K562 (cell line): ENCODE data around the gene TRIM62. TPM values are rescaled to one million over a fixed set of nuclear protein-coding genes. Genes with fewer than 3 reads are reported as not detected.

Experiments
- ATAC-seq: fragments of 200-7000 bp; cut with Tn5 transposase; 3 replicates; pipeline ENCODE4 v1.9.1; 2020; ENCODE audit warnings: moderate library complexity
- BruUV-seq: library from RNA; stranded (reverse); fragments of 400-500 nt; replicated peaks from 2 replicates; lab custom pipeline; 2021; lab: Mats Ljungman, UMichigan
- CTCF ChIA-PET: fragments of 300-600 bp; formaldehyde crosslinking; extraction: SDS; loops from one replicate; lab custom pipeline; 2021; ENCODE audit warnings: low intra/inter-chr PET ratio; lab: Yijun Ruan, JAX
- POLR2A ChIA-PET: fragments of 300-600, 350-650 bp; sonication (Branson Sonifier 250); formaldehyde crosslinking; extraction: SDS; loops from one replicate; lab custom pipeline; 2021; ENCODE audit warnings: antibody characterized with exemption, inconsistent platforms; lab: Yijun Ruan, JAX
- DNase-seq, 4 experiments: peaks; one replicate each; pipeline versions ENCODE4 v3.0.0 to v3.0.0-alpha.2; 2011 to 2018; ENCODE audit warnings: low spot score in 3 of 4, mixed read lengths in 3 of 4; ENCODE audit errors: extremely low read depth in 1 of 4
- FAIRE-seq: peaks from 2 replicates; lab custom pipeline; 2011; peaks lifted over from hg19 to GRCh38; lab: Jason Lieb, UNC
- H2AFZ ChIP-seq: 2 replicates; pipeline ENCODE4 v1.6.0; 2011; ENCODE audit warnings: low read depth, low read length, control low read depth, inconsistent platforms
- H3K27ac ChIP-seq: fragments of 200-600 bp; 3 replicates; pipeline ENCODE4 v1.8.0; 2011; ENCODE audit warnings: low read depth, mild to moderate bottlenecking, control low read depth, inconsistent platforms, low read length, moderate library complexity, mixed read lengths; ENCODE audit errors: extremely low read depth
- H3K27me3 ChIP-seq, 2 experiments: fragments of 300-600 bp in 1 of 2; 2 replicates in 1 of 2; 3 replicates in 1 of 2; pipeline versions ENCODE4 v1.6.0 to v1.8.0; 2011; ENCODE audit warnings: inconsistent platforms in 2 of 2, low read length in 2 of 2, mild to moderate bottlenecking in 1 of 2, mixed read lengths in 1 of 2, moderate library complexity in 1 of 2; ENCODE audit not compliant: control insufficient read depth in 2 of 2, insufficient read depth in 2 of 2
- H3K36me3 ChIP-seq: fragments of 300-600 bp; 3 replicates; pipeline ENCODE4 v1.8.0; 2011; ENCODE audit warnings: mild to moderate bottlenecking, low read length, inconsistent platforms; ENCODE audit not compliant: control insufficient read depth, insufficient read depth
- H3K4me1 ChIP-seq, 2 experiments: fragments of 200-600 bp in 1 of 2; replicated peaks in 1 of 2; 2 replicates in 1 of 2; 3 replicates in 1 of 2; pipeline versions ENCODE4 v1.5.1 to v1.8.0; 2011; ENCODE audit warnings: inconsistent platforms in 2 of 2, low read length in 2 of 2, mild to moderate bottlenecking in 1 of 2, mixed read lengths in 1 of 2, moderate library complexity in 1 of 2; ENCODE audit not compliant: control insufficient read depth in 2 of 2, insufficient read depth in 2 of 2
- H3K4me2 ChIP-seq: 2 replicates; pipeline ENCODE4 v1.6.1; 2011; ENCODE audit warnings: low read length, control low read depth, inconsistent platforms, mixed read lengths; ENCODE audit not compliant: insufficient read depth
- H3K4me3 ChIP-seq: fragments of 200-600 bp; sonication (generic), shearing (Covaris generic); 2 replicates; pipeline ENCODE4 v1.5.1; 2016; ENCODE audit warnings: control low read depth, inconsistent platforms
- H3K79me2 ChIP-seq: fragments of 200-600 bp; 3 replicates; pipeline ENCODE4 v1.8.0; 2011; ENCODE audit warnings: low read length, inconsistent platforms; ENCODE audit not compliant: control insufficient read depth, insufficient read depth
- H3K9ac ChIP-seq, 2 experiments: 2 replicates each; pipeline versions ENCODE4 v1.6.0 to v1.6.1; 2011; ENCODE audit warnings: low read depth in 2 of 2, low read length in 2 of 2, control low read depth in 1 of 2, inconsistent platforms in 1 of 2, mild to moderate bottlenecking in 1 of 2, mixed read lengths in 1 of 2; ENCODE audit not compliant: insufficient read depth in 1 of 2
- H3K9me1 ChIP-seq: one replicate; pipeline ENCODE4 v1.6.0; 2011; ENCODE audit warnings: inconsistent platforms, mild to moderate bottlenecking, low read length, moderate library complexity; ENCODE audit not compliant: control insufficient read depth, insufficient read depth
- H3K9me3 ChIP-seq: replicated peaks from 2 replicates; pipeline ENCODE4 v1.5.1; 2011; ENCODE audit warnings: low read depth, low read length, inconsistent platforms; ENCODE audit not compliant: control insufficient read depth, insufficient read depth
- H4K20me1 ChIP-seq: replicated peaks from 2 replicates; pipeline ENCODE4 v1.6.1; 2011; ENCODE audit warnings: low read length, inconsistent platforms, mixed read lengths; ENCODE audit not compliant: control insufficient read depth, insufficient read depth
- ADNP ChIP-seq: fragments of 200-800 bp; sonication (Bioruptor generic); IDR thresholded peaks from 2 replicates; pipeline ENCODE4 v1.6.1; 2016; ENCODE audit warnings: missing genetic modification characterization, missing compliant biosample characterization
- BRD4 ChIP-seq: fragments of 200-600 bp; sonication (generic); IDR thresholded peaks from 2 replicates; pipeline ENCODE4 v1.6.1; 2017; ENCODE audit warnings: inconsistent platforms
- C11orf30 ChIP-seq: fragments of 450-650 bp; IDR thresholded peaks from 2 replicates; pipeline ENCODE4 v1.6.1; 2016; ENCODE audit warnings: low read depth, mild to moderate bottlenecking
- CBX1 ChIP-seq: sonication (generic); IDR thresholded peaks from 2 replicates; pipeline ENCODE4 v1.6.1; 2016; ENCODE audit warnings: antibody characterized with exemption, low read depth, mild to moderate bottlenecking
- CSDE1 ChIP-seq, 2 experiments: fragments of 450-650 bp; IDR thresholded peaks; 2 replicates each; pipeline ENCODE4 v1.6.1; 2016; ENCODE audit warnings: mild to moderate bottlenecking in 1 of 2
- HMG20B ChIP-seq: fragments of 250-450 bp; sonication (Bioruptor Pico); IDR thresholded peaks from 2 replicates; pipeline ENCODE4 v1.5.0; 2021; ENCODE audit warnings: mild to moderate bottlenecking
- PHTF2 ChIP-seq: fragments of 250-450 bp; sonication (Bioruptor Pico); IDR thresholded peaks from 2 replicates; pipeline ENCODE4 v1.5.0; 2021; ENCODE audit warnings: mild to moderate bottlenecking
- SMAD2 ChIP-seq: fragments of 150-350 bp; IDR thresholded peaks from 2 replicates; pipeline ENCODE4 v1.6.1; 2014; ENCODE audit warnings: low read depth, mild to moderate bottlenecking, low read length
- TRIM24 ChIP-seq, 2 experiments: fragments of 450-650 bp; IDR thresholded peaks; 2 replicates each; pipeline ENCODE4 v1.6.1; 2016
- ZNF124 ChIP-seq: sonication (generic); formaldehyde crosslinking; IDR thresholded peaks from 2 replicates; pipeline ENCODE4 v1.8.1; 2022; ENCODE audit warnings: missing genetic modification reagents
- ZNF408 ChIP-seq: fragments of 250-450 bp; sonication (Bioruptor Pico); IDR thresholded peaks from 2 replicates; pipeline ENCODE4 v1.4.0; 2020; ENCODE audit warnings: low read depth, mild to moderate bottlenecking, moderate library complexity
- ZNF77 ChIP-seq: fragments of 250-450 bp; sonication (Bioruptor Pico); IDR thresholded peaks from 2 replicates; pipeline ENCODE4 v1.5.0; 2020
- WGBS: fragments of 100-300 bp; shearing (Covaris generic); methylation state at CpG from one replicate; pipeline ENCODE4 v1.1.6; 2016; ENCODE audit warnings: low coverage, mixed read lengths; ENCODE audit not compliant: insufficient coverage; ENCODE audit errors: missing lambda C conversion rate; 5-methylcytosine and 5-hydroxymethylcytosine counted together
- in situ Hi-C: fragments of 300-500 bp; cut with MboI; formaldehyde crosslinking; loops from 4 replicates; pipeline ENCODE4 v1.15.0; 2018; ENCODE audit warnings: inconsistent platforms, mixed read lengths
- intact Hi-C: fragments of 100-400 bp; cut with micrococcal nuclease; formaldehyde crosslinking; loops from 2 replicates; pipeline ENCODE4 v1.14.2; 2022
- polyA plus RNA-seq, 8 experiments: library from polyadenylated mRNA; depleted of rRNA in 4 of 8; stranded (reverse) in 5 of 8; unstranded in 3 of 8; fragments of >200 nt; fragmentation: Nextera tagmentation in 2 of 8; fragmentation: Illumina TruSeq in 1 of 8; extraction: Ambion mirVana in 2 of 8; extraction: Trizol in 1 of 8; gene quantifications; 2 replicates each; pipeline versions ENCODE4 v1.2.1 to v1.2.3, GENCODE V29; 2011 to 2014; ENCODE audit warnings: inconsistent platforms in 1 of 8, missing spikeins in 1 of 8
- total RNA-seq, 7 experiments: library from RNA; depleted of rRNA in 6 of 7; stranded (reverse); fragments of >200 nt in 6 of 7; fragmentation: Illumina TruSeq in 2 of 7; extraction: Trizol in 2 of 7; gene quantifications; 2 replicates each; pipeline versions ENCODE4 v1.2.1 to v1.2.3, GENCODE V29; 2011 to 2021; ENCODE audit warnings: low replicate concordance in 1 of 7
- TF ChIP-seq, protein P1 (sequence below): fragments of 450-650 bp; formaldehyde crosslinking; IDR thresholded peaks from 2 replicates; pipeline ENCODE4 v1.4.0; 2020; ENCODE audit warnings: mild to moderate bottlenecking
- TF ChIP-seq, protein P2 (sequence below): fragments of 250-450 bp; sonication (Bioruptor Pico); IDR thresholded peaks from 2 replicates; pipeline ENCODE4 v1.8.0; 2022; ENCODE audit warnings: moderate library complexity, mild to moderate bottlenecking, inconsistent platforms
- TF ChIP-seq, protein P3 (sequence below): fragments of 250-450 bp; sonication (Bioruptor Pico); IDR thresholded peaks from 2 replicates; pipeline ENCODE4 v1.5.0; 2020; ENCODE audit warnings: mild to moderate bottlenecking
- TF ChIP-seq, protein P4 (sequence below), 2 experiments: fragments of 250-450 bp in 1 of 2; fragments of 450-650 bp in 1 of 2; sonication (Bioruptor Pico) in 1 of 2; IDR thresholded peaks; 2 replicates each; pipeline versions ENCODE4 v1.6.1 to v1.8.0; 2016 to 2021; ENCODE audit warnings: mild to moderate bottlenecking in 2 of 2, moderate library complexity in 2 of 2, missing compliant biosample characterization in 1 of 2, missing genetic modification characterization in 1 of 2
- TF ChIP-seq, protein P5 (sequence below): fragments of 250-450 bp; sonication (Bioruptor Pico); IDR thresholded peaks from 2 replicates; pipeline ENCODE4 v1.4.0; 2020; ENCODE audit warnings: mild to moderate bottlenecking, moderate library complexity

Gene TRIM62
- total and polyA plus RNA-seq, 9 of the 15 experiments (the other 6 are each of a cell fraction or from before 2014, with no cell fraction given) = 0.18 to 2.3 (median 0.52) TPM

DNA sequence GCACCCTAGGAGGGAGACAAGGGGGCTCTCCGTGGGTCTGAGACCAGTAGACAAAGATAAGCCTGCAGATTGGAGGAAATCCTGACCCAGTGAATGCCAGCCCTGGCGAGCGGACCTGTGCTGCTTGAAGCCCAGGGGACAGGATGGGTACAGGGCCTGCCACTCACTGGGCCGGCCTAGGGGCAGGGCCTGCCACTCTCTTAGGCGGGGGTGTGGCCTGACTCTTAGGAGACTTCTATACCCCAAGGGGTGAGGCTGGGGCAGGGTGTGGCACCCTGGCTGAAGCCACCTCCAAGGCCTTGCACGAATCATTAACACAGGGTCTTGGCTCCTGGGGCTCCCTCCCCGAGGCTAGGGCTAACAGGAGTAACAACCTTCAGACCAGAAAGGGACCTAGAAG, 30.7 kb downstream of the TRIM62 start (continued):
- TF ChIP-seq ADNP (tag) (no peak), TRIM24 (IDR thresholded peaks at IDR 0.05) (no peak), HMG20B (CRISPR knock-in tag) (no peak), CBX1 (no peak), C11orf30 (no peak), SMAD2 (no peak)
- TF ChIP-seq, protein P1, sequence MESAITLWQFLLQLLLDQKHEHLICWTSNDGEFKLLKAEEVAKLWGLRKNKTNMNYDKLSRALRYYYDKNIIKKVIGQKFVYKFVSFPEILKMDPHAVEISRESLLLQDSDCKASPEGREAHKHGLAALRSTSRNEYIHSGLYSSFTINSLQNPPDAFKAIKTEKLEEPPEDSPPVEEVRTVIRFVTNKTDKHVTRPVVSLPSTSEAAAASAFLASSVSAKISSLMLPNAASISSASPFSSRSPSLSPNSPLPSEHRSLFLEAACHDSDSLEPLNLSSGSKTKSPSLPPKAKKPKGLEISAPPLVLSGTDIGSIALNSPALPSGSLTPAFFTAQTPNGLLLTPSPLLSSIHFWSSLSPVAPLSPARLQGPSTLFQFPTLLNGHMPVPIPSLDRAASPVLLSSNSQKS = no peak
- TF ChIP-seq, protein P2, sequence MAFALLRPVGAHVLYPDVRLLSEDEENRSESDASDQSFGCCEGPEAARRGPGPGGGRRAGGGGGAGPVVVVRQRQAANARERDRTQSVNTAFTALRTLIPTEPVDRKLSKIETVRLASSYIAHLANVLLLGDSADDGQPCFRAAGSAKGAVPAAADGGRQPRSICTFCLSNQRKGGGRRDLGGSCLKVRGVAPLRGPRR = no peak
- TF ChIP-seq, all 486 proteins: peak for 0

DNA sequence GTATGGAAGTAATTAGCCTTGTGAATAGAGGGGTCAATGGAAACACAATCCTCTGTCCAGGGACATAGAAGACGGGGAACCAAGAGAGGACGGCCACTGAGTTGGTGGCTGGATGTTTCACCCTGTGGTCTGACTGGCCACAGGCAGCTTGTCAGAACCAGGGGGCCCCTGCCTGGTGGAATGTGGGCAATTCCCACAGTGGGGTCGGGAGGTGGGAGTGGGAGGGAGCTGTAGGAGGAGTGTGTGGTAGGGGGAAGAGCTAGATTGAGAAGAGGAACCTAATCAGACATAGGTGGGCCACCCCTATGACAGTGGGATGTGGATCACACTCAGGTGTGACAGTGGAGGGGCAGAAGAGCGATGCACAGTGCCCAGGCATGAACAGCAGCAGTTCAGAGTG, 31.3 kb downstream of the TRIM62 start:
- no peaks in the 10 kb centered on the region for H4K20me1 ChIP-seq
- peaks cover 0 to 5% of the 10 kb centered on the region in 2 experiments; a peak in 1 of 5 replicates for H3K4me1 ChIP-seq
- no TSS peak for BruUV-seq
- H2AFZ ChIP-seq = no peak overlapping the region
- FAIRE-seq (peak; percentile 40), ATAC-seq (no peak), DNase-seq (no peak)
- in situ Hi-C loops (no loop called here), intact Hi-C loops (no loop called here)
- H3K4me3 ChIP-seq = no peak overlapping the region
- H3K27me3 ChIP-seq = peaks cover 13 to 31% of the 10 kb centered on the region in 2 experiments; a peak in 4 of 5 replicates
- CTCF ChIA-PET = interaction anchor here (0.7 kb wide), 1 partner anchor 36 kb away, joined by 3 read pairs; no protein-coding TSS in a partner anchor
- H3K9me3 ChIP-seq = no peaks in the 10 kb centered on the region
- H3K9ac ChIP-seq = no peak overlapping the region
- POLR2A ChIA-PET = interaction anchor here (0.6 to 0.7 kb wide), 2 partner anchors 23 to 41 kb away, joined by 3 read pairs; no protein-coding TSS in a partner anchor
- WGBS = 3% methylated on average over 4 of the region's 4 CpGs
- no peak overlapping the region for H3K4me2 ChIP-seq
- no peaks in the 10 kb centered on the region for H3K79me2 ChIP-seq
- H3K9me1 ChIP-seq = no peaks in the 10 kb centered on the region
- no peak overlapping the region for H3K27ac ChIP-seq
- no peaks in the 10 kb centered on the region for H3K36me3 ChIP-seq
- TF ChIP-seq BRD4 = no peak
- no peak for TF ChIP-seq ZNF124
- no peak for TF ChIP-seq CSDE1 (IDR thresholded peaks at IDR 0.05)
- TF ChIP-seq, protein P3, sequence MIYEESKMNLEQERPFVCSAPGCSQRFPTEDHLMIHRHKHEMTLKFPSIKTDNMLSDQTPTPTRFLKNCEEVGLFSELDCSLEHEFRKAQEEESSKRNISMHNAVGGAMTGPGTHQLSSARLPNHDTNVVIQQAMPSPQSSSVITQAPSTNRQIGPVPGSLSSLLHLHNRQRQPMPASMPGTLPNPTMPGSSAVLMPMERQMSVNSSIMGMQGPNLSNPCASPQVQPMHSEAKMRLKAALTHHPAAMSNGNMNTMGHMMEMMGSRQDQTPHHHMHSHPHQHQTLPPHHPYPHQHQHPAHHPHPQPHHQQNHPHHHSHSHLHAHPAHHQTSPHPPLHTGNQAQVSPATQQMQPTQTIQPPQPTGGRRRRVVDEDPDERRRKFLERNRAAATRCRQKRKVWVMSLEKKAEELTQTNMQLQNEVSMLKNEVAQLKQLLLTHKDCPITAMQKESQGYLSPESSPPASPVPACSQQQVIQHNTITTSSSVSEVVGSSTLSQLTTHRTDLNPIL = no peak
- TF ChIP-seq PHTF2 (CRISPR knock-in tag) = no peak
- TF ChIP-seq, protein P4, sequence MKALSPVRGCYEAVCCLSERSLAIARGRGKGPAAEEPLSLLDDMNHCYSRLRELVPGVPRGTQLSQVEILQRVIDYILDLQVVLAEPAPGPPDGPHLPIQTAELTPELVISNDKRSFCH (CRISPR knock-in tag; IDR thresholded peaks at IDR 0.05) = no peak
- TF ChIP-seq, protein P4 (tag; IDR thresholded peaks at IDR 0.05) = no peak
- TF ChIP-seq ZNF408 (CRISPR knock-in tag) = no peak
- TF ChIP-seq, protein P5, sequence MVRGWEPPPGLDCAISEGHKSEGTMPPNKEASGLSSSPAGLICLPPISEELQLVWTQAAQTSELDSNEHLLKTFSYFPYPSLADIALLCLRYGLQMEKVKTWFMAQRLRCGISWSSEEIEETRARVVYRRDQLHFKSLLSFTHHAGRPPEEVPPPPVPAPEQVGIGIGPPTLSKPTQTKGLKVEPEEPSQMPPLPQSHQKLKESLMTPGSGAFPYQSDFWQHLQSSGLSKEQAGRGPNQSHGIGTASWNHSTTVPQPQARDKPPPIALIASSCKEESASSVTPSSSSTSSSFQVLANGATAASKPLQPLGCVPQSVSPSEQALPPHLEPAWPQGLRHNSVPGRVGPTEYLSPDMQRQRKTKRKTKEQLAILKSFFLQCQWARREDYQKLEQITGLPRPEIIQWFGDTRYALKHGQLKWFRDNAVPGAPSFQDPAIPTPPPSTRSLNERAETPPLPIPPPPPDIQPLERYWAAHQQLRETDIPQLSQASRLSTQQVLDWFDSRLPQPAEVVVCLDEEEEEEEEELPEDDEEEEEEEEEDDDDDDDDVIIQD (CRISPR knock-in tag) = no peak
- no peak for TF ChIP-seq ZNF77
